ENCODE measurements around the gene SOX11.

The SOX11 gene

DNA sequence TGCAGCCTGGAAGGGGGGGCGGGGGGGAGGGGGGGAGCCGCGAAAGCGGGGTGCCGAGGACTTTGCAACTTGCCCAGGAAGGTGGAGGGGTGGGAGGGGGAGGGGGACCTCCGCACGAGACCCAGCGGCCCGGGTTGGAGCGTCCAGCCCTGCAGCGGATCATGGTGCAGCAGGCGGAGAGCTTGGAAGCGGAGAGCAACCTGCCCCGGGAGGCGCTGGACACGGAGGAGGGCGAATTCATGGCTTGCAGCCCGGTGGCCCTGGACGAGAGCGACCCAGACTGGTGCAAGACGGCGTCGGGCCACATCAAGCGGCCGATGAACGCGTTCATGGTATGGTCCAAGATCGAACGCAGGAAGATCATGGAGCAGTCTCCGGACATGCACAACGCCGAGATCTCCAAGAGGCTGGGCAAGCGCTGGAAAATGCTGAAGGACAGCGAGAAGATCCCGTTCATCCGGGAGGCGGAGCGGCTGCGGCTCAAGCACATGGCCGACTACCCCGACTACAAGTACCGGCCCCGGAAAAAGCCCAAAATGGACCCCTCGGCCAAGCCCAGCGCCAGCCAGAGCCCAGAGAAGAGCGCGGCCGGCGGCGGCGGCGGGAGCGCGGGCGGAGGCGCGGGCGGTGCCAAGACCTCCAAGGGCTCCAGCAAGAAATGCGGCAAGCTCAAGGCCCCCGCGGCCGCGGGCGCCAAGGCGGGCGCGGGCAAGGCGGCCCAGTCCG, 540 bp downstream of the SOX11 start:
- DNase-seq, result no peak

DNA sequence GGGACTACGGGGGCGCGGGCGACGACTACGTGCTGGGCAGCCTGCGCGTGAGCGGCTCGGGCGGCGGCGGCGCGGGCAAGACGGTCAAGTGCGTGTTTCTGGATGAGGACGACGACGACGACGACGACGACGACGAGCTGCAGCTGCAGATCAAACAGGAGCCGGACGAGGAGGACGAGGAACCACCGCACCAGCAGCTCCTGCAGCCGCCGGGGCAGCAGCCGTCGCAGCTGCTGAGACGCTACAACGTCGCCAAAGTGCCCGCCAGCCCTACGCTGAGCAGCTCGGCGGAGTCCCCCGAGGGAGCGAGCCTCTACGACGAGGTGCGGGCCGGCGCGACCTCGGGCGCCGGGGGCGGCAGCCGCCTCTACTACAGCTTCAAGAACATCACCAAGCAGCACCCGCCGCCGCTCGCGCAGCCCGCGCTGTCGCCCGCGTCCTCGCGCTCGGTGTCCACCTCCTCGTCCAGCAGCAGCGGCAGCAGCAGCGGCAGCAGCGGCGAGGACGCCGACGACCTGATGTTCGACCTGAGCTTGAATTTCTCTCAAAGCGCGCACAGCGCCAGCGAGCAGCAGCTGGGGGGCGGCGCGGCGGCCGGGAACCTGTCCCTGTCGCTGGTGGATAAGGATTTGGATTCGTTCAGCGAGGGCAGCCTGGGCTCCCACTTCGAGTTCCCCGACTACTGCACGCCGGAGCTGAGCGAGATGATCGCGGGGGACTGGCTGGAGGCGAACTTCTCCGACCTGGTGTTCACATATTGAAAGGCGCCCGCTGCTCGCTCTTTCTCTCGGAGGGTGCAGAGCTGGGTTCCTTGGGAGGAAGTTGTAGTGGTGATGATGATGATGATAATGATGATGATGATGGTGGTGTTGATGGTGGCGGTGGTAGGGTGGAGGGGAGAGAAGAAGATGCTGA, 1.4 kb downstream of the SOX11 start:
- DNase-seq, result no peak

- no peak for DNase-seq
These were observed 2.1 kb downstream of the SOX11 start for GRCh38 chr2:5694306-5694705.

DNA sequence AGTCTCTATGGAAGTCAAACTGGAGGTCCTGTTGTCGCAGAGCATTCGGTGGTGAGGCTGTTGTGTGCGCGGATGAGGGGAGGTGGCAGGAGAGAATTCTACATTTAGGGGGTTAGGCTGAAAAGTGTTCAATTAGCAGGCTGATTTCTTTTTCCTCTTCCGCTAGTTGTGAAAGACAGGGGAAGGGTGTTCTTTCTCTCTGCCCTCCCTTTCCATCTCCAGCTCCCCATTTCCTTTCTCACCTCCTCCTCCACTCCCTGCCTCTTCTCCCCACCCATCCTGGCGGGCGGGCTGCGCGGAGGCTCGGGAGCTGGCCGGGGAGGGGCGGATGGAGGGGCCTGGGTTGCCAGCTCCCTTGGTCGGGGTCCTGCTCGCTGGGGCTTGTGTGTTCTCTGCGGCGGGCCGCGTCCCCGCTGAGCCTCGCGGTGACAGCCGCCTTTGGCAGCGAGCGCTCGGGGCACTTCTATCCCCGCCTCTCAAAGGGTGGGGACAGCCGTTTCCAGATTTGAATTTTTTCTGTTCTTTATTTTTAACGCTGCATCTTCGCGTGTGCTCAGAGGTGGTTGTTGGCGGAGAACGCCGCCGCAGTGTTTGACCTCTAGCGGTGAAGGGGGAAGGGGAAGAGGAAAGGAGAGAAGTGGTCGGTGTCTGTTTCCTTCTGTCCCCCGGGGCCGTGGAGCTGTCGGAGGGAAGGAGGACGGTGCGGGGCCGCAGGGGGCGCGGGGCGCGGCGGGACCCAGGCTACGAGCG, 3.6 kb downstream of the SOX11 start:
- DNase-seq, result peak; percentile 7 to 19

- DNase-seq, result no peak
These were observed 4.3 kb downstream of the SOX11 start for GRCh38 chr2:5696404-5696944.

GRCh38 chr2:5696945-5697521, 4.8 kb downstream of the SOX11 start:
- no peak for DNase-seq

- DNase-seq, result no peak
These were observed 5.4 kb downstream of the SOX11 start for GRCh38 chr2:5697562-5697961.

DNA sequence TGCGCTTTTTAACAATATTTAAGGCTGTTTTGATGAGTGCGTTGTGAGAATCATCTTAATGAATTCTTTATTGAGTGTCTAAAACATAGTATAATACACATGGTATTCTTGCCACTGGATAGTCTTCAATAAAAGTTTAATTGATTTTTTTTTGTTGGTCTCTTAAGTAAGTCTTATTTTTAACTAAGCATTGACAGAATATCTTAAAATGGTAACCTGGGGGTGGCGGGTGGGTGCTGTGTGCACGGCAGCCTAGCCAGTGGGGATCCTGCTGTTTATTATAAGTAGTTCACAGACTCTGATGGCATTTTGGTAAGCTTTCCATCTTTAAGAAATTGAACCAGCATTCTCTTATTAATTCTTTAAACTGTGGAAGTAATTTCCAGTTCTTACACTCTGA, 6.0 kb downstream of the SOX11 start:
- no peak for DNase-seq

GRCh38 chr2:5699963-5700362, 7.8 kb downstream of the SOX11 start:
- no peak for DNase-seq

- DNase-seq, result no peak
These were observed 8.4 kb downstream of the SOX11 start for GRCh38 chr2:5700551-5700950.

DNA sequence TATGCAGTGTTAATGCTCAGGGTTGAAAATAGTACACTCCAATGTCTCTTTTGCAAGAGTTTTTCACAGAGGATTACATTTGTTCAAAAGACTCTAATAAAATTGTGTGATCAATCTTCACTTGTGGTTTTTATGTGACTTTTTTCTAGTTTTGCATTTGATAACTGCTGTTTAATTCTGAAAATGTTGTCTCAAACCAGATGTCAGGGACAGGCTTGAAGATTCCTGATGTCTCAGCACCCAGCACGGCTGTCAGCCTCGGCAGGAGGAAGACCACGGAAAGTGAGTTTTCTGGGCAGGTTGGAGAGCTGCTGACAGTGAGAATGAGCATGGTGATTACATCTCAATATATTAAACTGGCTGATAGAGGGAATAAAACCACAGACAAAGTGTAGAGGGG, 9.1 kb downstream of the SOX11 start:
- no peak for DNase-seq

- no peak for DNase-seq
These were observed 11.0 kb downstream of the SOX11 start for GRCh38 chr2:5703166-5703565.

- no peak for DNase-seq
These were observed 13.3 kb downstream of the SOX11 start for GRCh38 chr2:5705490-5705889.

DNA sequence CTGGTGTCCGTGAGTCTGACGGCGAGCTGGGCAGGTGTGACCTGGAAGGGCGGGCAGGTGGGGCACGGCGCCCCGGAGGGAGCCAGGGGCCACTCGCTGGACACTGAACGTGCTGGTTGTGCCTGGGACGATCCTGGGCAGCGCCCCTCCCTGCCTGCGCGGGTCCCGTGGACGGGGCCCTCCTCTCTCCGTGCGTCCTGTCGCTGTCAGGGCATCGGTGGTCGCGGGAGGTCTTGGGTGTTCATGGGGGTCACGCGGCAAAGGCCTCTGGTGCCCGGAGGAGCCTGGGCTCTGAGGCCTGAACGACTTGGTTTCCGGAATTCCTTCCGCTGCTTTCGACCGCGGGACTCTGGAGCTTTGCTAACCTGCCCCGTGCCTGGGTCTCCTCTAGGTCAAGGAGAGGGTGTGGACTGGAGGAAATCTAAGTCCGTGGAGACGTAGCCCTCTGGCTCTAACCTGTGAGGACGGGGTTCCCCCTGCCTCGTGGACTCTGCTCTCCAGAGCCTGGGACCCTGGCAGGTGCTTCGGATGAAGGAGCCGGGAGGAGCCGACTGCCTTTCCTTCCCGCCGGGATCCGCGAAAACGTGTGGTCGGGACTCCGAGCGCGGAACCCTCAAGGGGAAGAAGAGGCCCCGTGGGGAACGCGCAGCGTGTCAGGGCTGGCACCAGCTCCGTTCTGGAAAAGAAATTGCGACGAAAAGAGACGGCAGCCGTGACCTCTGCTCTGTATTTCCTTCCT, 14.7 kb downstream of the SOX11 start:
- DNase-seq, result no peak

DNA sequence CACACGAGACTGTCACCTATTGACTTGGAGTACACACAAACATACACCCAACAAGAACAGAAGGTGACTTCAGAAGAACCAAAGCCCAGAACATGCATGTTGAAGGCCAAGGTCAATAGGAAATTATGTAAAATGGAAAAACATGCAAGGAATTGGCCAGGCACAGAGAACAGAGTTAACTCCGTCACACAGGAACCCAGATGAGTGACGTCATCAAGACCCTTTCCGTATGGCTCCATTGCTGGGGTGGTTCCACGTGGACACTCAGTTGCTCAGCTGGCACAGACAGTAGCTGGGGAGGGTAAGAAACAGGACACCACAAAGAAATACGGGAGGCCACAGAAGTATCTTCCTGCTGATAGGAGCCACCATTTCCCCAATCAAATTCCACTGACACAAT, 18.4 kb downstream of the SOX11 start:
- DNase-seq, result no peak

DNA sequence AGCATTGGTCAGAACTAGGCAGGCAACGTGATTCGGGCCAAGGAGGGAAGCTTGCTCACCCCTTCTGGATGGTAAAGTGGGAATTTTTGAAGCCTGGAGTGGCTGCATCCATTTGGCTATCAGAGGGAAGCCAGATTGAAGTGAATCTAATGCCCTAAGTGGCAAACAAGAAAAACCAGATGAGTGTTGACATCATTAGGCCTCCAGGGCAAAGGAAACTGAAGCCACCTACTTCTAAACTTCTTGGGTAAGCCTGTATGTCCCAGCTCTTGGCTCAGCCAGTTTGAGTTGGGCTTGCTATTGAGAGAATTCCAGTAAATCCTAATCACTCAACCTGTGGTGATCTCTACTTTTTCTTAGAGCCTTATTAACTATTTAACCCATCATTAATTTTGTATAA, 20.9 kb downstream of the SOX11 start:
- no peak for DNase-seq

- DNase-seq, result no peak
These were observed 27.6 kb downstream of the SOX11 start for GRCh38 chr2:5719629-5720334.

- no peak for DNase-seq
These were observed 28.2 kb downstream of the SOX11 start for GRCh38 chr2:5720426-5720825.

DNA sequence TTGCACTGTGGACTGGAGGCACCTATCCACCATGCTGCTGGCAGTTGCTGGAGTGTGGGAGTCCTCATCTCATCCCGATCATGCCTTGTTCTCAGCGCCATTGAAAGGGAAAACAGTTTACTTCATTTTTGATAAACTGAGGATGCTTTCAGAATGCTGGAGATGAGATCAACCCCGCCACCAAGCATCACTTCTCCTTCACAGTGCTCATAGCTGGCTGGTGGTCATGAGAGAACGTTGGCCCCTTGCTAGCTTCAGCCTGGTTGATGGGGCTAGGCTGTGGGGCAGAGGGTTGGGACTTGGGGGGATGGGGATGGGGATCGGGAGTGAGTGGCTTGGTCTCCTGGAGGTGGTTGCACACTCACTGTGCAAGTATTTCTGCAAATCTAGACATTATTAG, 30.1 kb downstream of the SOX11 start:
- no peak for DNase-seq

- no peak for DNase-seq
These were observed 31.9 kb downstream of the SOX11 start for GRCh38 chr2:5723791-5724735.

Measured in Kasumi-1 (cell line).